H1 (cell line): ENCODE results near the gene LCOR. TPM values are rescaled to one million over a fixed set of nuclear protein-coding genes. Genes with fewer than 3 reads are reported as not detected.

Experiments used
- CTCF ChIA-PET: fragments of 300-600 bp; sonication (Branson Sonifier 250); formaldehyde crosslinking; loops from one replicate; lab custom pipeline; 2021; ENCODE audit not compliant: partially characterized antibody; lab: Charles Lee
- POLR2A ChIA-PET: fragments of 300-600 bp; sonication (Branson Sonifier 250); formaldehyde crosslinking; loops from one replicate; lab custom pipeline; 2021; ENCODE audit warnings: inconsistent platforms; ENCODE audit not compliant: partially characterized antibody; lab: Charles Lee
- DNase-seq, 2 experiments: peaks; one replicate each; pipeline versions ENCODE4 v3.0.0 to v3.0.0-alpha.2; 2010 to 2022; ENCODE audit warnings: low spot score in 2 of 2, low read depth in 1 of 2, mixed read lengths in 1 of 2
- FAIRE-seq: peaks from 2 replicates; lab custom pipeline; 2011; peaks lifted over from hg19 to GRCh38; lab: Jason Lieb, UNC
- H2AFZ ChIP-seq: 2 replicates; pipeline ENCODE4 v1.8.1; 2012; ENCODE audit warnings: low read length, inconsistent platforms
- H2AK5ac ChIP-seq: 2 replicates; pipeline ENCODE4 v1.6.1; 2013; ENCODE audit warnings: low read depth, low read length
- H2BK120ac ChIP-seq: replicated peaks from 2 replicates; pipeline ENCODE3; 2013; ENCODE audit warnings: low read depth, low read length, inconsistent platforms
- H2BK12ac ChIP-seq: 2 replicates; pipeline ENCODE4 v1.6.1; 2013; ENCODE audit warnings: low read depth, low read length
- H2BK15ac ChIP-seq: 2 replicates; pipeline ENCODE4 v1.6.1; 2013; ENCODE audit warnings: low read length
- H2BK20ac ChIP-seq: 2 replicates; pipeline ENCODE4 v1.6.1; 2013; ENCODE audit warnings: low read length
- H2BK5ac ChIP-seq: 2 replicates; pipeline ENCODE4 v1.6.1; 2013; ENCODE audit warnings: low read depth, low read length
- H3K14ac ChIP-seq: 2 replicates; pipeline ENCODE4 v1.6.1; 2013; ENCODE audit warnings: inconsistent platforms; ENCODE audit not compliant: insufficient read length
- H3K18ac ChIP-seq: 2 replicates; pipeline ENCODE4 v1.6.1; 2013; ENCODE audit warnings: low read length; ENCODE audit errors: extremely low read depth
- H3K23ac ChIP-seq: 2 replicates; pipeline ENCODE4 v1.6.1; 2013; ENCODE audit warnings: inconsistent platforms; ENCODE audit not compliant: insufficient read length
- H3K23me2 ChIP-seq: 2 replicates; pipeline ENCODE4 v1.6.1; 2013; ENCODE audit warnings: low read depth, low read length
- H3K27ac ChIP-seq: 2 replicates; pipeline ENCODE4 v1.6.1; 2011; ENCODE audit warnings: low read depth, low read length, inconsistent platforms
- H3K27me3 ChIP-seq, 4 experiments: replicated peaks in 1 of 4; 1 replicate in 1 of 4; 2 replicates in 3 of 4; pipeline versions ENCODE4 v1.6.1 to v1.8.1; 2011 to 2013; ENCODE audit warnings: low read length in 3 of 4, mild to moderate bottlenecking in 3 of 4, inconsistent platforms in 2 of 4, mixed read lengths in 2 of 4, moderate library complexity in 1 of 4; ENCODE audit not compliant: control insufficient read depth in 3 of 4, insufficient read depth in 3 of 4; ENCODE audit errors: extremely low read depth in 1 of 4
- H3K36me3 ChIP-seq, 4 experiments: 2 replicates each; pipeline versions ENCODE4 v1.6.1 to v1.8.1; 2011 to 2013; ENCODE audit warnings: mild to moderate bottlenecking in 4 of 4, low read length in 3 of 4, moderate library complexity in 2 of 4, control low read depth in 1 of 4, inconsistent platforms in 1 of 4; ENCODE audit not compliant: insufficient read depth in 4 of 4, control insufficient read depth in 2 of 4
- H3K4ac ChIP-seq: replicated peaks from 2 replicates; pipeline ENCODE3; 2013; ENCODE audit warnings: low read length, low read depth, mixed read lengths, inconsistent platforms; ENCODE audit not compliant: insufficient read length
- H3K4me1 ChIP-seq, 4 experiments: replicated peaks in 1 of 4; 1 replicate in 1 of 4; 2 replicates in 3 of 4; pipeline versions ENCODE4 v1.6.1 to v1.8.1; 2011 to 2013; ENCODE audit warnings: low read length in 3 of 4, inconsistent platforms in 2 of 4, mixed read lengths in 1 of 4; ENCODE audit not compliant: insufficient read depth in 4 of 4, control insufficient read depth in 3 of 4
- H3K4me2 ChIP-seq, 2 experiments: 2 replicates each; pipeline versions ENCODE4 v1.6.1 to v1.8.1; 2011 to 2013; ENCODE audit warnings: low read depth in 2 of 2, low read length in 2 of 2, control low read depth in 1 of 2, inconsistent platforms in 1 of 2, mild to moderate bottlenecking in 1 of 2; ENCODE audit not compliant: insufficient read depth in 1 of 2
- H3K4me3 ChIP-seq, 4 experiments: fragments of 200-600, 300-600 bp in 1 of 4; sonication (generic), shearing (Covaris generic), sonication (Bioruptor Twin) in 1 of 4; 2 replicates each; pipeline versions ENCODE4 v1.5.1 to v1.8.1; 2011 to 2016; ENCODE audit warnings: low read length in 4 of 4, low read depth in 3 of 4, control low read depth in 2 of 4, inconsistent platforms in 2 of 4, mild to moderate bottlenecking in 2 of 4, mixed read lengths in 1 of 4, moderate library complexity in 1 of 4; ENCODE audit not compliant: insufficient read depth in 2 of 4; ENCODE audit errors: extremely low read depth in 1 of 4
- H3K56ac ChIP-seq: replicated peaks from 2 replicates; pipeline ENCODE3; 2013; ENCODE audit warnings: low read depth, mild to moderate bottlenecking, mixed read lengths, low read length, inconsistent platforms; ENCODE audit not compliant: insufficient read length
- H3K79me1 ChIP-seq: 2 replicates; pipeline ENCODE4 v1.6.1; 2013; ENCODE audit warnings: low read depth, low read length, control low read depth
- H3K79me2 ChIP-seq, 2 experiments: 2 replicates each; pipeline versions ENCODE4 v1.6.1 to v1.8.1; 2012 to 2013; ENCODE audit warnings: low read length in 2 of 2, mild to moderate bottlenecking in 2 of 2, inconsistent platforms in 1 of 2; ENCODE audit not compliant: insufficient read depth in 2 of 2, control insufficient read depth in 1 of 2
- H3K9ac ChIP-seq, 4 experiments: replicated peaks in 1 of 4; 1 replicate in 1 of 4; 2 replicates in 3 of 4; pipeline versions ENCODE4 v1.6.1 to v1.8.1; 2011 to 2013; ENCODE audit warnings: low read depth in 3 of 4, low read length in 3 of 4, control low read depth in 2 of 4, mild to moderate bottlenecking in 2 of 4, moderate library complexity in 2 of 4, inconsistent platforms in 1 of 4; ENCODE audit errors: extremely low read depth in 1 of 4
- H3K9me3 ChIP-seq, 2 experiments: 2 replicates each; pipeline versions ENCODE4 v1.6.1 to v1.8.1; 2012 to 2013; ENCODE audit warnings: mild to moderate bottlenecking in 2 of 2, moderate library complexity in 2 of 2, control low read depth in 1 of 2, inconsistent platforms in 1 of 2, low read depth in 1 of 2, low read length in 1 of 2, mixed read lengths in 1 of 2; ENCODE audit not compliant: insufficient read depth in 2 of 2
- H4K20me1 ChIP-seq, 2 experiments: replicated peaks in 1 of 2; 2 replicates each; pipeline versions ENCODE3 to v1.8.1; 2011 to 2013; ENCODE audit warnings: inconsistent platforms in 2 of 2, low read length in 2 of 2, mild to moderate bottlenecking in 1 of 2; ENCODE audit not compliant: insufficient read depth in 2 of 2, control insufficient read depth in 1 of 2
- H4K5ac ChIP-seq: 2 replicates; pipeline ENCODE4 v1.6.1; 2013; ENCODE audit warnings: low read length, low read depth, mixed read lengths, inconsistent platforms; ENCODE audit not compliant: insufficient read length
- H4K8ac ChIP-seq: 2 replicates; pipeline ENCODE4 v1.8.0; 2013; ENCODE audit warnings: mild to moderate bottlenecking, moderate library complexity, low read length, inconsistent platforms; ENCODE audit not compliant: insufficient read depth; ENCODE audit errors: extremely low read depth
- H4K91ac ChIP-seq: replicated peaks from 2 replicates; pipeline ENCODE3; 2013; ENCODE audit warnings: low read length, mixed read lengths, inconsistent platforms; ENCODE audit not compliant: insufficient read length
- CHD1 ChIP-seq: IDR thresholded peaks from 2 replicates; pipeline ENCODE4 v1.6.1; 2012; ENCODE audit warnings: low read depth, low read length, improper control_type of control experiment
- CREB1 ChIP-seq: IDR thresholded peaks from 2 replicates; pipeline ENCODE4 v1.6.1; 2012; ENCODE audit warnings: inconsistent platforms
- E2F6 ChIP-seq: IDR thresholded peaks from 2 replicates; pipeline ENCODE4 v1.6.1; 2012; ENCODE audit warnings: inconsistent platforms
- EGR1 ChIP-seq: IDR thresholded peaks from 2 replicates; pipeline ENCODE4 v1.6.1; 2011; ENCODE audit warnings: low read depth, low read length, borderline replicate concordance
- GABPA ChIP-seq: IDR thresholded peaks from 2 replicates; pipeline ENCODE4 v1.6.1; 2011; ENCODE audit warnings: mild to moderate bottlenecking, low read length, moderate library complexity, borderline replicate concordance; ENCODE audit not compliant: insufficient read depth
- HDAC6 ChIP-seq: IDR thresholded peaks from one replicate; pipeline ENCODE4 v1.7.1; 2012; ENCODE audit warnings: low read depth, mild to moderate bottlenecking, inconsistent platforms, low read length, moderate library complexity
- JUND ChIP-seq: IDR thresholded peaks from 2 replicates; pipeline ENCODE4 v1.6.1; 2011; ENCODE audit warnings: mild to moderate bottlenecking, improper control_type of control experiment, low read length
- SAP30 ChIP-seq: fragments of 300-600 bp; sonication (generic); IDR thresholded peaks from 2 replicates; pipeline ENCODE4 v1.7.1; 2012; ENCODE audit warnings: low read length, moderate library complexity, mild to moderate bottlenecking, inconsistent platforms; ENCODE audit not compliant: insufficient read depth, insufficient replicate concordance
- SUZ12 ChIP-seq: fragments of 200-600 bp; sonication (generic); IDR thresholded peaks from 2 replicates; pipeline ENCODE4 v1.6.1; 2012; ENCODE audit warnings: mild to moderate bottlenecking, inconsistent platforms, low read length, moderate library complexity, mixed read lengths
- TAF7 ChIP-seq: optimal IDR thresholded peaks from 2 replicates; pipeline ENCODE3; 2011; ENCODE audit warnings: low read depth, mild to moderate bottlenecking, inconsistent platforms, low read length, moderate library complexity, borderline replicate concordance
- USF2 ChIP-seq: IDR thresholded peaks from 2 replicates; pipeline ENCODE4 v1.6.1; 2011; ENCODE audit warnings: low read length, improper control_type of control experiment
- whole genome bisulfite sequencing, 2 experiments: shearing (Covaris generic) in 1 of 2; methylation state at CpG; one replicate each; pipeline versions ENCODE4 v1.1.6 to v1.1.7; 2013 to 2015; ENCODE audit warnings: low lambda C conversion rate in 2 of 2, mixed read lengths in 2 of 2, inconsistent platforms in 1 of 2, low coverage in 1 of 2, missing lambda C conversion rate in 1 of 2; ENCODE audit not compliant: insufficient replicate concordance in 2 of 2, insufficient coverage in 1 of 2, insufficient read length in 1 of 2; ENCODE audit errors: extremely low coverage in 1 of 2, missing lambda C conversion rate in 1 of 2; 5-methylcytosine and 5-hydroxymethylcytosine counted together
- polyA plus RNA-seq, 7 experiments: library from polyadenylated mRNA; depleted of rRNA in 3 of 7; stranded (reverse) in 5 of 7; unstranded in 2 of 7; fragments of >200 nt in 5 of 7; fragments of 200-250 nt in 2 of 7; gene quantifications; 1 replicate in 5 of 7; 2 replicates in 1 of 7; 4 replicates in 1 of 7; pipeline versions ENCODE4 v1.2.1 to v1.2.3, GENCODE V29; 2011 to 2013; ENCODE audit warnings: missing spikeins in 2 of 7, mixed read lengths in 2 of 7
- total RNA-seq: library from RNA; stranded (reverse); fragmentation: NEBNext Ultra II Directional; extraction: Animal tissue kit (Norgen Biotek cat#: 25700); gene quantifications from 2 replicates; pipeline ENCODE4 v1.2.1, GENCODE V29; 2021

The LCOR gene
- total and polyA plus RNA-seq, 2 of the 8 experiments (the other 6 are each of a cell fraction or from before 2014, with no cell fraction given), result 4.7 to 25.5 TPM

GRCh38 chr10:96975136-96975535, 143.0 kb downstream of the LCOR start:
- H3K56ac ChIP-seq, result no peak overlapping the region
- H2BK5ac ChIP-seq, result no peak overlapping the region
- ChIA-PET CTCF (interaction anchor here (1.0 to 4.1 kb wide), 5 partner anchors 20 to 159 kb away, joined by 3 to 16 read pairs (median 5); no protein-coding TSS in a partner anchor), POLR2A (interaction anchor here (1.4 kb wide), 1 partner anchor 8 kb away, joined by 4 read pairs; no protein-coding TSS in a partner anchor)
- no peaks in the 10 kb centered on the region for H3K36me3 ChIP-seq
- H3K14ac ChIP-seq, result no peak overlapping the region
- H2BK15ac ChIP-seq, result no peak overlapping the region
- no peaks in the 10 kb centered on the region for H3K79me1 ChIP-seq
- H3K27ac ChIP-seq, result no peak overlapping the region
- H2BK20ac ChIP-seq, result no peak overlapping the region
- H2BK12ac ChIP-seq, result no peak overlapping the region
- TF ChIP-seq EGR1 (no peak), SAP30 (no peak), E2F6 (no peak), CREB1 (no peak), USF2 (no peak), SUZ12 (no peak), CHD1 (no peak), GABPA (no peak), JUND (no peak), TAF7 (no peak), HDAC6 (no peak)
- H3K23me2 ChIP-seq, result no peaks in the 10 kb centered on the region
- H3K79me2 ChIP-seq, result no peaks in the 10 kb centered on the region
- no peak overlapping the region for H3K9ac ChIP-seq
- no peak for FAIRE-seq
- H4K5ac ChIP-seq, result no peak overlapping the region
- no peak overlapping the region for H3K18ac ChIP-seq
- no peaks in the 10 kb centered on the region for H3K27me3 ChIP-seq
- no peaks in the 10 kb centered on the region for H3K9me3 ChIP-seq
- WGBS, 2 experiments, result 93% methylated on average over 2 of the region's 2 CpGs; no CpG with 5 or more reads in 1 of the 2 experiments
- DNase-seq, result no peak
- no peak overlapping the region for H3K4me3 ChIP-seq
- no peaks in the 10 kb centered on the region for H3K4me1 ChIP-seq
- no peak overlapping the region for H2AK5ac ChIP-seq
- H3K4me2 ChIP-seq, result no peak overlapping the region
- H3K4ac ChIP-seq, result no peak overlapping the region
- H2AFZ ChIP-seq, result no peak overlapping the region
- H3K23ac ChIP-seq, result no peak overlapping the region
- H4K8ac ChIP-seq, result no peak overlapping the region
- H4K20me1 ChIP-seq, result no peaks in the 10 kb centered on the region
- no peak overlapping the region for H2BK120ac ChIP-seq
- no peak overlapping the region for H4K91ac ChIP-seq
